Bronchial epithelial cell (primary cell): ENCODE results near the gene BMPR2. TPM values are rescaled to one million over a fixed set of nuclear protein-coding genes. Genes with fewer than 3 reads are reported as not detected.
"Not testable (repeated sequence)": the region's sequence is repeated elsewhere in the genome, so short reads cannot be mapped to it uniquely, and the experiment has no call there.

Experiments
- DNase-seq: peaks from one replicate; pipeline ENCODE4 v3.0.0-alpha.2; 2010; ENCODE audit warnings: low read depth
- FAIRE-seq: peaks from 2 replicates; lab custom pipeline; 2011; peaks lifted over from hg19 to GRCh38; lab: Jason Lieb, UNC
- H3K27me3 ChIP-seq: 2 replicates; pipeline ENCODE4 v1.5.1; 2011; ENCODE audit warnings: low read length; ENCODE audit not compliant: control insufficient read depth, insufficient read depth
- H3K36me3 ChIP-seq: 2 replicates; pipeline ENCODE4 v1.5.1; 2011; ENCODE audit warnings: low read length; ENCODE audit not compliant: control insufficient read depth, insufficient read depth
- H3K4me3 ChIP-seq: 2 replicates; pipeline ENCODE4 v1.5.1; 2011; ENCODE audit warnings: mild to moderate bottlenecking, low read depth, low read length, control low read depth
- total RNA-seq: library from RNA; depleted of rRNA; stranded (reverse); fragments of >200 nt; gene quantifications from 2 replicates; pipeline ENCODE4 v1.2.1, GENCODE V29; 2014
- TF ChIP-seq, protein P1 (sequence below): IDR thresholded peaks from 2 replicates; pipeline ENCODE4 v1.5.1; 2011; ENCODE audit warnings: mild to moderate bottlenecking, moderate library complexity, low read length, control low read depth, inconsistent platforms; ENCODE audit not compliant: insufficient read depth, severe bottlenecking

Gene BMPR2
- total RNA-seq, 1 donor from 2014 or later: 6.3 TPM

DNA sequence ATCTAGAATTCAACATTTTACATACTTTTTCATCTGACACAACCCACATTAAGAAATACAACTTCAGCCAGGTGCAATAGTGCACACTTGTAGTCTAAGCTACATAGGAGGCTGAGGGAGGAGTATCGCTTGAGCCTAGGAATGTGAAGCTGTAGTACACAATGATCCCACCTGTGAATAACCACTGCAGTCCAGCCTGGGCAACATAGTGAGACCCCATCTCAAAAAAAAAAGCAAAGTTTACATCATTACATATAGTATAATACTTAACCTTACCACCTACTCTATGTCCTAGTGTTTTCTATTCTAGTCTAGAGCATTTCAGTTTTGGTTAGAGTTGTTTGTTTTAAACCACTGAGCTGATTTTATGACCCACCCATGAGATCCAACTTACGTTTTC is 172.1 kb downstream of the BMPR2 start:
- TF ChIP-seq, protein P1, sequence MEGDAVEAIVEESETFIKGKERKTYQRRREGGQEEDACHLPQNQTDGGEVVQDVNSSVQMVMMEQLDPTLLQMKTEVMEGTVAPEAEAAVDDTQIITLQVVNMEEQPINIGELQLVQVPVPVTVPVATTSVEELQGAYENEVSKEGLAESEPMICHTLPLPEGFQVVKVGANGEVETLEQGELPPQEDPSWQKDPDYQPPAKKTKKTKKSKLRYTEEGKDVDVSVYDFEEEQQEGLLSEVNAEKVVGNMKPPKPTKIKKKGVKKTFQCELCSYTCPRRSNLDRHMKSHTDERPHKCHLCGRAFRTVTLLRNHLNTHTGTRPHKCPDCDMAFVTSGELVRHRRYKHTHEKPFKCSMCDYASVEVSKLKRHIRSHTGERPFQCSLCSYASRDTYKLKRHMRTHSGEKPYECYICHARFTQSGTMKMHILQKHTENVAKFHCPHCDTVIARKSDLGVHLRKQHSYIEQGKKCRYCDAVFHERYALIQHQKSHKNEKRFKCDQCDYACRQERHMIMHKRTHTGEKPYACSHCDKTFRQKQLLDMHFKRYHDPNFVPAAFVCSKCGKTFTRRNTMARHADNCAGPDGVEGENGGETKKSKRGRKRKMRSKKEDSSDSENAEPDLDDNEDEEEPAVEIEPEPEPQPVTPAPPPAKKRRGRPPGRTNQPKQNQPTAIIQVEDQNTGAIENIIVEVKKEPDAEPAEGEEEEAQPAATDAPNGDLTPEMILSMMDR: no peak
- DNase-seq (no peak), FAIRE-seq (no peak)
- H3K36me3 ChIP-seq: no peaks in the 10 kb centered on the region
- H3K27me3 ChIP-seq: no peaks in the 10 kb centered on the region
- no peak overlapping the region for H3K4me3 ChIP-seq

DNA sequence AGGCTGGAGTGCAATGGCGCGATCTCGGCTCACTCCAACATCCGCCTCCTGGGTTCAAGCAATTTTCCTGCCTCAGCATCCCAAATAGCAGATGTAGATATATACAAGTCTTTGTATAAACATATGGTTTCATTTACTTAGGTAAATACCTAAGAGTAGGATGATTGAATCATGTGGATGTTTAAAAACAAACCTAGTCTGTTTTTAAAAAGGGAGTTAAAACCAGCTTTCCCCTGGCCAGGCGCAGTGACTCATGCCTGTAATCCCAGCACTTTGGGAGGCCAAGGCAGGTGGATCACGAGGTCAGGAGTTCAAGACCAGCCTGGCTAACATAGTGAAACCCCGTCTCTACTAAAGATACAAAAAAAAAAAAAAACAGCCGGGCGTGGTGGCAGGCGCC is 174.9 kb downstream of the BMPR2 start:
- H3K36me3 ChIP-seq, DNase-seq, FAIRE-seq, H3K27me3 ChIP-seq, H3K4me3 ChIP-seq: not testable (repeated sequence)

DNA sequence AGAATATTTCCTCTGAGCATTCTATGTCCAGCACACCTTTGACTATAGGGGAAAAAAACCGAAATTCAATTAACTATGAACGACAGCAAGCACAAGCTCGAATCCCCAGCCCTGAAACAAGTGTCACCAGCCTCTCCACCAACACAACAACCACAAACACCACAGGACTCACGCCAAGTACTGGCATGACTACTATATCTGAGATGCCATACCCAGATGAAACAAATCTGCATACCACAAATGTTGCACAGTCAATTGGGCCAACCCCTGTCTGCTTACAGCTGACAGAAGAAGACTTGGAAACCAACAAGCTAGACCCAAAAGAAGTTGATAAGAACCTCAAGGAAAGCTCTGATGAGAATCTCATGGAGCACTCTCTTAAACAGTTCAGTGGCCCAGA is 179.2 kb downstream of the BMPR2 start:
- FAIRE-seq (no peak), DNase-seq (no peak)
- TF ChIP-seq, protein P1: no peak
- no peak overlapping the region for H3K4me3 ChIP-seq
- H3K27me3 ChIP-seq: no peaks in the 10 kb centered on the region
- peaks cover 4% of the 10 kb centered on the region for H3K36me3 ChIP-seq

DNA sequence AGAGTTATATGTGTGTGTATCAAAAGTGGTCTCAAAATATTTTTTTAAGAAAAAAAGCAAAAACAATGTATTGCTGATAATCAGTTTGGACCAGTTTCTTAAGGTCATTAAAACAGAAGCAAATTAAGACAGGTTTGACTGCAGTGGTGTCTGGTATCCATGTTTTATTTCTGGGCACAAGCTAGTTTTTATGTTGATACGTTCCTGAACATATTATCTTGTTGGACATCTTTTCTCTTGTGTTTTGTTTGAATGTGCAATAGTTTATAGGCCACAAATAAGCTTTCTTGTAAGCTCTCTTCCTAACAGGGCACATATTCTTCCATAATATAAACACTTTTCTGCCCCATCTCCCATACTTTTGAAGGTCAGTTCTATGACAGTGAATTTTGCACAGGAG is 184.1 kb downstream of the BMPR2 start:
- Histone ChIP-seq H3K36me3 (peaks cover 4% of the 10 kb centered on the region), H3K4me3 (no peak overlapping the region), H3K27me3 (no peaks in the 10 kb centered on the region)
- TF ChIP-seq, protein P1: no peak
- FAIRE-seq: no peak
- no peak for DNase-seq

DNA sequence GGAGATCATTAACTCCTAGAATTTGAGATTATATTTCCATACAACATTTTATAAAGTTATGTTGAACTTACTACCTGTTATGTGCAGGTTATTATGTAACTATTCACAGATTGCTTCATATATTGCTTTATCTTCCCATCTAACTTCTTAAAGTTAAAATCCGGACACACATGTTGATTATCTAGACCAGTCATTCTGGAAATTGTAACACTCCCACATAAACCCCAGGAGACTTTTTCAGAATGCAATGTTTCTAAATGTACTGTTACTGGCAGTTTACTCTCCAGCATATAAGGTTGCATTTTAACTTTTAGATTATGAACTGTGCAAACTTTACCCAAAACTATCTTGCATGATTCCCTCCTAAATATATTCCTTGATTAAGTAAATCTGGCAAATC is 188.1 kb downstream of the BMPR2 start:
- DNase-seq (no peak), FAIRE-seq (no peak)
- no peaks in the 10 kb centered on the region for H3K27me3 ChIP-seq
- TF ChIP-seq, protein P1: no peak
- no peaks in the 10 kb centered on the region for H3K36me3 ChIP-seq
- no peak overlapping the region for H3K4me3 ChIP-seq

DNA sequence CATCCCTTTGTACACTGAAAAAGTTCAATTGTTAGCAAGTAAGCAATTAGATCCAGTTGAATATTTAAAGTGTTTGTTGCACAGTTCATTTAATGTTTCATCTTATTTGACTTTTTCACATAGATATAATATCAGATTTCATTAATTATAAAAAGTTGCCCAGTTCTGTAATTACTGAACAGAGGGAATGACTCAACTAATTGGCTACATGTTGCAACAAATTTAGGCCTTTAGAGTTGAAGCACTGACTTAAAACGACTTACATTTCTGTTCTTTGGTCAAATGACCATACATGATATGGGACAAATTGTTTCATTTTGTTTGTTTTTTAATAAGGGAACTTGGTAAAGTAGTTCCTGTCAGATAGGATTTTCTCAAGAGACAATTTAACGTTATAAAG is 190.2 kb downstream of the BMPR2 start:
- peak; percentile 49 for DNase-seq
- Histone ChIP-seq H3K27me3 (no peaks in the 10 kb centered on the region), H3K36me3 (no peaks in the 10 kb centered on the region), H3K4me3 (no peak overlapping the region)
- TF ChIP-seq, protein P1: no peak
- FAIRE-seq: no peak
